DLD1 (cell line): ENCODE measurements around the gene FTO.

Experiments
- in situ Hi-C: cut with HindIII; loops from 2 replicates; pipeline ENCODE4 v1.10.0; 2017; ENCODE audit warnings: low sequenced_read_pairs

Gene FTO

DNA sequence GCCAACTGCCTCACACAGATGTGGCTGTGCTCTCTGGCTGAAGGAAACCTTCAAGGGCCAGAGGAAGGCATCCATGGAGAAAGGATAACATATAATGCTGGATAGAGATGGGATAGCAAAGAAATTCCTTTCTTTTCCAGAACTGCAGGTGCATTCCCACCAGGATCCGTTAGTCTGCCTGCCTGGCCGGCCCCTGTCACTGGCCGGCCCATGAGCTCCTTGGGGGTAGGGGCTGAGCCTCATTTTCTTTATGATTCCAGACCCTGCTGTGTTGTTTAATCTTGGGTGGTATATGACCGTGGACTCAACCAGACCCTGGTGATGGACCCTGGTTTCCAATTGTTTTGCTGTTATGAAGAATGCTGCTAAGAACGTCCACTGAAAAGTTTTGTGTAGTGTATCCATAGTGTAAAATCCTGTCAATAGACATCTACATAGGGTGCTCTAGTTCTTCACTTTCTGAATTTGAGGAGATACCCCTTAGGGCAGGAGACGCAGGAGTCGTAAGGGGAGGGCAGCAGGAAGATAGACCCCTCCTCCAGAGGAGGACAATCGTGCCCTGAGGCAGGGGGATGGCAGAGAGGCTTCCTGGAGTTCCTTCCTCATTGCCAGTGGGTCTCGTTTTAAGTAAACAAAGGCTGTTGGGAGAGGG, 489.2 kb downstream of the FTO start:
- in situ Hi-C loops = no loop called here

- in situ Hi-C loops = no loop called here
Measured at GRCh38 chr16:54193665-54194333, 489.8 kb downstream of the FTO start.

- in situ Hi-C loops = no loop called here
Measured at GRCh38 chr16:54194334-54194743, 490.4 kb downstream of the FTO start.

DNA sequence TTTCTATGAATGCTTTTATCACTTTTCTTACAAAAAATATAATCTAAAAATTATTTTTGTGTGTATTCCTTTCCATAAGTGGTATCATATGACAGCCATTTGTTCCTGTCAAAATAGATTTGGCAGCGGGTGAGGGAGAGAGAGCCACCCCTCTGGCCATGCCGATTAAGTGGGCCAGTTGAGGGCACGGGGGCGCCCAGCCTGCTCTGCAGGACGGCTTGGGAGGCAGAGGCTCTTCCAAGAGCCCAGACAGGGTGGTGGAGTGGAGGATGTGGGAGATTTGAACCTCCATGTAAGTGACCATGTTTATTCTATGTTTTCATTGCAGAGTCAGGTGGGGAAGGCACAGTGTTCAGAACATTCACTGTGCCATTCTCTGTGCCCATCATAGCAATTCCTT, 493.8 kb downstream of the FTO start:
- in situ Hi-C loops = no loop called here

DNA sequence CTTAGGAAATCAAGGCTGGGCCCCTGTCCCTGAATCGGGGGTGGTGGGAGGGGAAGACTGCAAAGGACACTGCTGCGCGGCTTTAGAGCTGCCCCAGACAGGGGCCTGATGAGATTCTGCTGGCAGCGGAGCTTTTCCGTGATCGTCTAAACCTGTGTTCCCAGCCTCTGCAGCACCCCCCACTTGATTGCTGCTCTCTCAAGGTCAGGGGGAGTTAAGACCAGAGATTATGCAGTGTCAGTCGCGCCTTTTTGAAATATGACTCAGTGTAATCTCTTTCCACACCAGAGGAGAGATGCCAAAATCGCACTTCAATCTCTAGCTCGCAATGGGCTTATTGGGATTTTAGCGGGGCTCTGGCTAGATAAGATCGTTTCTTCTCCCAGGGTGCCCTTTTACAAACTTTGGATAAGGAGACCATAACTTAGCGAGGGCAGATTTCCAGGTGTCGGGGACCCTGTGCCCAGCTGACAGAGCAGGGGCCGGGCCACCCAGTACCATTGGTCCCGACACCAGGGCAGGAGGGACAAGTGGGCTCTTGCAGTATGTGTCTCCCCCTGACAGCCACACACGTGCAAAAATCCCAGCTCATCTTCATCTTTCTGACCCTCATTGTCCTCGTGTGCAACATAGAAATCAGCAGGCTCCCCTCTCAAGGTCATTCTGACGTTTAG, 495.7 kb downstream of the FTO start:
- in situ Hi-C loops = no loop called here

- in situ Hi-C loops = no loop called here
Measured at GRCh38 chr16:54200161-54200534, 496.2 kb downstream of the FTO start.

- in situ Hi-C loops = no loop called here
Measured at GRCh38 chr16:54200720-54201119, 496.8 kb downstream of the FTO start.

- in situ Hi-C loops = no loop called here
Measured at GRCh38 chr16:54201200-54201599, 497.2 kb downstream of the FTO start.
